ENCODE measurements around the gene PHF20. TPM values are rescaled to one million over a fixed set of nuclear protein-coding genes. Genes with fewer than 3 reads are reported as not detected.

The PHF20 gene
- total and polyA plus RNA-seq, 2 experiments from 2014 or later: 23.3 to 35.4 TPM

GRCh38 chr20:35985806-35986205 lies 214.0 kb downstream of the PHF20 start:
- Histone ChIP-seq H3F3A (ENCODE audit: insufficient read depth) (no peaks in the 10 kb centered on the region), H2AFZ (no peak overlapping the region), H3K4me1 (ENCODE audit: insufficient read depth) (no peaks in the 10 kb centered on the region), H3K27ac (no peak overlapping the region), H3K9me3 (ENCODE audit: low read depth) (no peaks in the 10 kb centered on the region), H3K27me3 (replicated peaks; ENCODE audit: insufficient read depth) (no peaks in the 10 kb centered on the region), H3K4me2 (ENCODE audit: unreplicated experiment) (no peak overlapping the region), H3K9me2 (ENCODE audit: insufficient read depth) (no peaks in the 10 kb centered on the region), H3K79me2 (ENCODE audit: insufficient read depth) (no peaks in the 10 kb centered on the region), H3K9ac (no peak overlapping the region), H3K4me3 (no peak overlapping the region), H3K36me3 (ENCODE audit: low read depth) (no peaks in the 10 kb centered on the region), H4K20me1 (ENCODE audit: insufficient read depth) (no peaks in the 10 kb centered on the region)
- no peak for DNase-seq
- WGBS, 2 experiments (ENCODE audit: low coverage in 1 of 2, low lambda C conversion rate in 2 of 2, missing lambda C conversion rate in 2 of 2): 72 to 84% methylated on average over 2 of the region's 2 CpGs
- in situ Hi-C loops (cut with MboI): loop anchor here (25.0 kb wide), 1 partner anchor 451 kb away; no protein-coding TSS in a partner anchor
- no peak for TF ChIP-seq EZH2 (IDR thresholded peaks at IDR 0.05; ENCODE audit: insufficient read depth, poor library complexity, severe bottlenecking)
- no peak for TF ChIP-seq EZH2phosphoT487 (IDR thresholded peaks at IDR 0.05; ENCODE audit: insufficient read depth, low read depth)

GRCh38 chr20:35988910-35989463 lies 217.2 kb downstream of the PHF20 start:
- H3K27me3 ChIP-seq (replicated peaks; ENCODE audit: insufficient read depth): no peaks in the 10 kb centered on the region
- no peak overlapping the region for H3K9ac ChIP-seq
- peak; percentile 24 for DNase-seq
- no peak overlapping the region for H3K4me2 ChIP-seq (ENCODE audit: unreplicated experiment)
- H3K36me3 ChIP-seq (ENCODE audit: low read depth): no peaks in the 10 kb centered on the region
- H3K27ac ChIP-seq: no peak overlapping the region
- in situ Hi-C loops (cut with MboI): loop anchor here (25.0 kb wide), 1 partner anchor 448 kb away; no protein-coding TSS in a partner anchor
- H3K79me2 ChIP-seq (ENCODE audit: insufficient read depth): no peaks in the 10 kb centered on the region
- no peaks in the 10 kb centered on the region for H3K4me1 ChIP-seq (ENCODE audit: insufficient read depth)
- TF ChIP-seq EZH2phosphoT487 (IDR thresholded peaks at IDR 0.05; ENCODE audit: insufficient read depth, low read depth) (no peak), EZH2 (IDR thresholded peaks at IDR 0.05; ENCODE audit: insufficient read depth, poor library complexity, severe bottlenecking) (no peak)
- no peaks in the 10 kb centered on the region for H3K9me3 ChIP-seq (ENCODE audit: low read depth)
- 37 to 38% methylated on average over 2 of the region's 2 CpGs for WGBS, 2 experiments (ENCODE audit: low coverage in 1 of 2, low lambda C conversion rate in 2 of 2, missing lambda C conversion rate in 2 of 2)
- no peaks in the 10 kb centered on the region for H3K9me2 ChIP-seq (ENCODE audit: insufficient read depth)
- H3K4me3 ChIP-seq: no peak overlapping the region
- H4K20me1 ChIP-seq (ENCODE audit: insufficient read depth): no peaks in the 10 kb centered on the region
- no peaks in the 10 kb centered on the region for H3F3A ChIP-seq (ENCODE audit: insufficient read depth)
- no peak overlapping the region for H2AFZ ChIP-seq

- Histone ChIP-seq H3K36me3 (ENCODE audit: low read depth) (no peaks in the 10 kb centered on the region), H3K4me3 (no peak overlapping the region), H4K20me1 (ENCODE audit: insufficient read depth) (no peaks in the 10 kb centered on the region), H3K27me3 (replicated peaks; ENCODE audit: insufficient read depth) (no peaks in the 10 kb centered on the region), H3K4me2 (ENCODE audit: unreplicated experiment) (no peak overlapping the region), H3K27ac (no peak overlapping the region), H2AFZ (no peak overlapping the region), H3K79me2 (ENCODE audit: insufficient read depth) (no peaks in the 10 kb centered on the region), H3K4me1 (ENCODE audit: insufficient read depth) (peaks cover 4% of the 10 kb centered on the region), H3K9ac (no peak overlapping the region), H3K9me2 (ENCODE audit: insufficient read depth) (no peaks in the 10 kb centered on the region), H3F3A (ENCODE audit: insufficient read depth) (no peaks in the 10 kb centered on the region), H3K9me3 (ENCODE audit: low read depth) (no peaks in the 10 kb centered on the region)
- in situ Hi-C loops (cut with MboI): loop anchor here (5.0 to 25.0 kb wide), 2 partner anchors 141 to 446 kb away; no protein-coding TSS in a partner anchor
- peak; percentile 68 for DNase-seq
- no peak for TF ChIP-seq EZH2phosphoT487 (IDR thresholded peaks at IDR 0.05; ENCODE audit: insufficient read depth, low read depth)
- TF ChIP-seq EZH2 (IDR thresholded peaks at IDR 0.05; ENCODE audit: insufficient read depth, poor library complexity, severe bottlenecking): no peak
- 1 to 3% methylated on average over 3 of the region's 3 CpGs for WGBS, 2 experiments (ENCODE audit: low coverage in 1 of 2, low lambda C conversion rate in 2 of 2, missing lambda C conversion rate in 2 of 2)
These were observed 219.4 kb downstream of the PHF20 start for GRCh38 chr20:35991142-35991771.

GRCh38 chr20:35992713-35993335 lies 221.0 kb downstream of the PHF20 start:
- H3K27me3 ChIP-seq (replicated peaks; ENCODE audit: insufficient read depth): no peaks in the 10 kb centered on the region
- H3K4me3 ChIP-seq: no peak overlapping the region
- in situ Hi-C loops (cut with MboI): loop anchor here (5.0 to 25.0 kb wide), 2 partner anchors 139 to 444 kb away; no protein-coding TSS in a partner anchor
- DNase-seq: peak; percentile 74
- H3K4me2 ChIP-seq (ENCODE audit: unreplicated experiment): no peak overlapping the region
- no peaks in the 10 kb centered on the region for H3K9me2 ChIP-seq (ENCODE audit: insufficient read depth)
- H3K9ac ChIP-seq: no peak overlapping the region
- TF ChIP-seq EZH2 (IDR thresholded peaks at IDR 0.05; ENCODE audit: insufficient read depth, poor library complexity, severe bottlenecking) (no peak), EZH2phosphoT487 (IDR thresholded peaks at IDR 0.05; ENCODE audit: insufficient read depth, low read depth) (no peak)
- 1% methylated on average over 6 of the region's 6 CpGs for WGBS, 2 experiments (ENCODE audit: low coverage in 1 of 2, low lambda C conversion rate in 2 of 2, missing lambda C conversion rate in 2 of 2)
- H4K20me1 ChIP-seq (ENCODE audit: insufficient read depth): no peaks in the 10 kb centered on the region
- H3K79me2 ChIP-seq (ENCODE audit: insufficient read depth): no peaks in the 10 kb centered on the region
- H3K9me3 ChIP-seq (ENCODE audit: low read depth): no peaks in the 10 kb centered on the region
- H3K4me1 ChIP-seq (ENCODE audit: insufficient read depth): peaks cover 4% of the 10 kb centered on the region
- no peak overlapping the region for H2AFZ ChIP-seq
- no peaks in the 10 kb centered on the region for H3K36me3 ChIP-seq (ENCODE audit: low read depth)
- no peak overlapping the region for H3K27ac ChIP-seq
- no peaks in the 10 kb centered on the region for H3F3A ChIP-seq (ENCODE audit: insufficient read depth)
